Measurements from ENCODE around the gene SEC62. TPM values are rescaled to one million over a fixed set of nuclear protein-coding genes. Genes with fewer than 3 reads are reported as not detected.

Gene SEC62, protein sequence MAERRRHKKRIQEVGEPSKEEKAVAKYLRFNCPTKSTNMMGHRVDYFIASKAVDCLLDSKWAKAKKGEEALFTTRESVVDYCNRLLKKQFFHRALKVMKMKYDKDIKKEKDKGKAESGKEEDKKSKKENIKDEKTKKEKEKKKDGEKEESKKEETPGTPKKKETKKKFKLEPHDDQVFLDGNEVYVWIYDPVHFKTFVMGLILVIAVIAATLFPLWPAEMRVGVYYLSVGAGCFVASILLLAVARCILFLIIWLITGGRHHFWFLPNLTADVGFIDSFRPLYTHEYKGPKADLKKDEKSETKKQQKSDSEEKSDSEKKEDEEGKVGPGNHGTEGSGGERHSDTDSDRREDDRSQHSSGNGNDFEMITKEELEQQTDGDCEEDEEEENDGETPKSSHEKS
- 10 to 100 TPM; 77.1 to 77.4 TPM for total RNA-seq

DNA sequence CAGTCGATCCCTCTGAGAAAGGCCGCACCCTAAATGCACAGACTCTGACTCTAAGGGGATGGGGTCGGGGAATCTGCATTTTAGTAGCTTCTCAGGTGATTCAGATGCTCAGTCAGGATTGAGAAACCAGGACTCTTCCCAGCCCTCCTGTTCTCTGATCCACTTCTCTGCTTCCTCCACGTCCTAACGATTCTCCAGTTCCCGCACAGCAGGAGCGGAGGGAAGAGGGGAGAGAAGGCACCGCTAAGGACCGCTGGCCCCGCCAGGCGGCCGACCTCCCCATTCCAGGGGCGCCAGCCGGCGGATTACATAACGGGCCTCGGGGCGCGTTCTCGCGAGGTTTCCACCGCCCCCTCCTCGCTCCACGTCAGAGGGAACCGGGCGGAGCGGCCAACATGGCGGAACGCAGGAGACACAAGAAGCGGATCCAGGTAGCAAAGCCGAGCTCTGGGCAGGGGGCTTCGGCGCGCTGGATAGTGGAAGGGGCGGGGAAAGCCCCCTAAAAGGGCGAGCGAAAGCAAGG lies at the start of gene SEC62:
SEC62 (plus strand) TSS at position 380 of the 523 bp plus-strand sequence; CDS start at position 396, 16 bp downstream.
- peaks cover 7% of the 10 kb centered on the region for H3K9me3 Mint-ChIP-seq
- H3K27me3 Mint-ChIP-seq: no peaks in the 10 kb centered on the region
- DNase-seq: peak; percentile 95
- peaks cover 14% of the 10 kb centered on the region for H3K36me3 Mint-ChIP-seq
- H3K4me1 Mint-ChIP-seq: peaks cover 31% of the 10 kb centered on the region
- peak; percentile 93 for ATAC-seq (ENCODE audit: low read depth)
- peak within 1 kb of the TSS; percentile 99 for H3K27ac Mint-ChIP-seq
- peak within 1 kb of the TSS; percentile 97 for H3K4me3 Mint-ChIP-seq
- POLR2A ChIA-PET: interaction anchor here (0.7 to 2.5 kb wide), 14 partner anchors 8 to 903 kb away, joined by 3 to 14 read pairs (median 4); partner anchors contain the start of genes GPR160, RPL22L1 and TERC

DNA sequence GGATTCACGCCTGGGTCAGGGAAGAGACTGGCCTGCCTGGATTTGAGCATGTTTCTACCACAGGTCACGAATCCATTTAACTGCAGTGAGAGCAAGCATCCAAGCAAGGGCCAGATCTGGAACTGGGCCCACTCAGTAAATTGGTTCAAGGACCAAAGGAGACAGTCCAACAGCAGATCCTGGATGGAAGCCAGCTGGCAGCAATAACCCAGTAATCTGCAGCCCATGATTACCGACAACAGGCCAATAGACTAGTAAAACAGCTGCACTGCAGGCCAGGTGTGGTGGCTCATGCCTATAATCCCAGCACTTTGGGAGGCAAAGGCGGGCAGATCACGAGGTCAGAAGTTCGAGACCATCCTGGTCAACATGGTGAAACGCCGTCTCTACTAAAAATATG lies 43.4 kb upstream of the SEC62 start:
- ATAC-seq (ENCODE audit: low read depth) (no peak), DNase-seq (no peak)
- no peak overlapping the region for H3K27ac Mint-ChIP-seq
- no peaks in the 10 kb centered on the region for H3K36me3 Mint-ChIP-seq
- no peak overlapping the region for H3K4me3 Mint-ChIP-seq
- POLR2A ChIA-PET: no interaction called here
- H3K4me1 Mint-ChIP-seq: no peaks in the 10 kb centered on the region
- no peaks in the 10 kb centered on the region for H3K9me3 Mint-ChIP-seq
- H3K27me3 Mint-ChIP-seq: no peaks in the 10 kb centered on the region

DNA sequence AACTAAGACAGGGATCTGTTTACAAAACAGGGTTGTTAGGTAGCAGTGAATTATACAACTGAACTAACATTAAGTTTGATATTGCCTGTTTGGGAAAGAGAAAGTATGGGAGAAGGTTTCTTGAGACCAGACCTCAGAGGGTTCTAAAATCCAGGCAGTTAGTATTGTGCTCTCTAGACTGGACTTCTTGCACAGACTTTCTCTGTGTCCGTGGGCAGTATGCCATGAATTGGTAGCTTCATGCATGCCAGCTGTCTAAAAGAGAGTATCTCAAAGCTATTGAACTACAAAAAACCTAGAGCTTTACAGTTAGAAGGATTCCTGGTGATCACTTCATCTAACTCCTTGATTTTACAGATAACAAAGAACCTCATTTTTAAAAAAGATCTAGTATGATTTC lies 42.8 kb upstream of the SEC62 start:
- H3K27ac Mint-ChIP-seq: no peak overlapping the region
- no peaks in the 10 kb centered on the region for H3K4me1 Mint-ChIP-seq
- ATAC-seq (ENCODE audit: low read depth) (no peak), DNase-seq (no peak)
- H3K27me3 Mint-ChIP-seq: no peaks in the 10 kb centered on the region
- H3K4me3 Mint-ChIP-seq: no peak overlapping the region
- no peaks in the 10 kb centered on the region for H3K9me3 Mint-ChIP-seq
- H3K36me3 Mint-ChIP-seq: no peaks in the 10 kb centered on the region
- POLR2A ChIA-PET: no interaction called here

DNA sequence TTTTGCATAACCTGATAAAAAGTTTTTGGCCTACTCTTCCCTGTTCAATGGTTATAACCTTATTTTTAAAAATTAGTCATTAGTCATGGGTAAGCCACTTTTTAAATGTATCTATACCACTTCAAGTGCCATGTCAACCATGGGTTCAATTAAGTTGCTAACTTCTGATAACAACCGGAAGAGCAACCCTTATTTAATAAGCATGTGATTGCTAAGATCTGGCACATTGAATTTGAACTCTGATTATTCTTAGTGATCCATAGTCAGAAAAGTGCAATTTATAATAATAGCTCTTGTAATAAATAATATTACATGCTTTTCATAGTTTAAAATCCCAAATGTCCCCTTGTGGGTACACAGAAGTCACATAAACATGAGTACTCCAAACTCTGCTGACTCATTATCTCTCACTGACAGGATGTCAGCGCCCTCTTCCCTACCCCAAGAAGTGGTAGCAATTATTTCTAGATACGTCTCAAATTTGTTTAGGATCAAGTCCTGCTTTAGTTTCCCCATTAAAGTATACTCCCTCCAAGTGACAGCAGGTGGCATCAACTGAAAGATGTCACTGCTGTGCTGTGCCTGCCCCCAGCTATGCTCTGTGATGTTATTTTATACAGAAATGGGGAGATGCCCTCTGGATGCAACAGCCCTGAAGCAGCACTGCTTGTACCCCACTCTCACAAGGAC lies 36.6 kb upstream of the SEC62 start:
- ATAC-seq (ENCODE audit: low read depth): peak; percentile 45
- no peaks in the 10 kb centered on the region for H3K9me3 Mint-ChIP-seq
- DNase-seq: no peak
- no peaks in the 10 kb centered on the region for H3K36me3 Mint-ChIP-seq
- peaks cover 2% of the 10 kb centered on the region for H3K27me3 Mint-ChIP-seq
- H3K4me3 Mint-ChIP-seq: no peak overlapping the region
- POLR2A ChIA-PET: no interaction called here
- no peak overlapping the region for H3K27ac Mint-ChIP-seq
- H3K4me1 Mint-ChIP-seq: peaks cover 3% of the 10 kb centered on the region

DNA sequence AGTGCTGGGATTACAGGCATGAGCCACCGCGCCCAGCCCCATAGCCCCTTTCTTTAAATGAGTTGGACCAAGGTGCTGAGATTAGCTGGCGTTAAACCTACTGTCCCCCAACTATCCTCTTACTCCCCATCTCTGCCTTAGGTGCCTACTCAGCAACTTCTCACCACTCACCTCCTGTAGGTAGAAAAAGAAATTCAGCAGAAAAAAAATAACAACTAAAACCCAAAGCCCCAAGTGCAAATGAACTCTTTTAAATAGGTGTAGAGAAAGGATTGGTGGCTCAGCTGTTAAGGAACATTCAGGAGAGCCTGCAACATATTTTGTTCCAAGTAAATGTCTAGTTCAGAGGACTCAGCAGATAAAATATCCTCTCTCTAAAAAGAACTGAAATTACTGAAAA lies 35.8 kb upstream of the SEC62 start:
- H3K4me3 Mint-ChIP-seq: no peak overlapping the region
- H3K9me3 Mint-ChIP-seq: no peaks in the 10 kb centered on the region

DNA sequence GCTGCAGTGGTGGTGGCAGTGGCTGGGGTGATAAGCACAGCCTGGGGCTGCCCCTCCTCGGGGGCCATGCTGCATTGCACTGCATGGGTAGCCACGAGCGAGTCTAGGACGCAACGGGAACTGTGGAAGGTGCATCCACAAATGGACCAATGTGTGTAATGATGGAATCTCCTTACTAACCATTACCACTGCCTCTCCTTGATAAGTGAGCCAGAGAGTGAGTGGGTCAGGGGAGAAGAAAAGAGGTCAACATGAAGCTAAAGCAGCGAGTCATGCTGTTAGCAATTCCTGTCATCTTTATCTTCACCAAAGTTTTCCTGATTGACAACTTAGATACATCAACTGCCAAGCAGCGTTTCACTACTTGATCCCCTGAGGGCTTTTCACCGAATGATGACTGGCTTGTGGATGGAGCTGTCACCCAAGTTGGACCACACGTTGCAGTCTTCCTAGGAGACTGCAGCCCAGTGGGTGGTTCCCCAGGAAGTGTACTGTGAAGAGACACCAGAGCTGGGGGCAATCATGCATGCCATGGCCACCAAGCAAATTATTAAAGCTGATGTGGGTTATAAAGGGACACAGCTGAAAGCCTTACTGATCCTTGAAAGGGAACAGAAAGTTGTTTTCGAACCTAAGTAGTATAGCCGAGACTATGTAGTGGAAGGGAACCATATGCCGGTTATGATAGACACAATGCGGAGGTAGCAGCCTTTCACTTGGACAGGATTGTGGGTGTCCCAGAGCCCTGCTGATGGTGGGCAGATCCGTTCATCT lies 34.7 kb upstream of the SEC62 start:
- H3K9me3 Mint-ChIP-seq: no peaks in the 10 kb centered on the region
- H3K36me3 Mint-ChIP-seq: no peaks in the 10 kb centered on the region
- POLR2A ChIA-PET: interaction anchor here (1.1 kb wide), 1 partner anchor 35 kb away, joined by 3 read pairs; the partner anchor contains the start of gene SEC62
- DNase-seq: no peak
- ATAC-seq (ENCODE audit: low read depth): no peak
- H3K27me3 Mint-ChIP-seq: peaks cover 8% of the 10 kb centered on the region
- H3K4me1 Mint-ChIP-seq: peaks cover 3% of the 10 kb centered on the region
- H3K4me3 Mint-ChIP-seq: no peak overlapping the region
- H3K27ac Mint-ChIP-seq: no peak overlapping the region

More for the DNA sequence above, 35.8 kb upstream of the SEC62 start:
- H3K27ac Mint-ChIP-seq: no peak overlapping the region
- H3K27me3 Mint-ChIP-seq: peaks cover 6% of the 10 kb centered on the region
- no peaks in the 10 kb centered on the region for H3K36me3 Mint-ChIP-seq
- peaks cover 3% of the 10 kb centered on the region for H3K4me1 Mint-ChIP-seq
- DNase-seq (no peak), ATAC-seq (ENCODE audit: low read depth) (no peak)
- POLR2A ChIA-PET: no interaction called here

DNA sequence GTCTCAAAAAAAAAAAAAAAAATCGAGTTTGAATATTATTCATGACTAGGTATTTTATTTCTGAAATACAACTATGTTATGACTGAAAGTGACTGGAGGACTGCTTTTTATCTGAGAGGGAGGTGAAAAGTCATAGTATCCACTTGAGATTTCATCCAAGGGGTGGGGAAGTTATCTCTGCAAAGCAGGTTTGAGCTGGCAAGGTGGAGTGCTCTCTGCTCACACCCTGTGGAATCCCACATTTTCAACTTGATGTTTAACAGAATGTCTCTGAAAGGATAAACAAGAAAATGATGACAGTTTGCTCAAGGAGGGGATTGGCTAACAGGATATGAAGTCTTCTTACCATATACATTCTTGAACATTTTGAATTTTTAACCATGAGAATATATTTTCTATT lies 27.3 kb upstream of the SEC62 start:
- Mint-ChIP-seq H3K27me3 (peaks cover 15% of the 10 kb centered on the region), H3K9me3 (peaks cover 2% of the 10 kb centered on the region), H3K4me1 (peaks cover 6% of the 10 kb centered on the region), H3K27ac (no peak overlapping the region), H3K4me3 (no peak overlapping the region), H3K36me3 (no peaks in the 10 kb centered on the region)
- ATAC-seq (ENCODE audit: low read depth) (no peak), DNase-seq (no peak)
- POLR2A ChIA-PET: no interaction called here

DNA sequence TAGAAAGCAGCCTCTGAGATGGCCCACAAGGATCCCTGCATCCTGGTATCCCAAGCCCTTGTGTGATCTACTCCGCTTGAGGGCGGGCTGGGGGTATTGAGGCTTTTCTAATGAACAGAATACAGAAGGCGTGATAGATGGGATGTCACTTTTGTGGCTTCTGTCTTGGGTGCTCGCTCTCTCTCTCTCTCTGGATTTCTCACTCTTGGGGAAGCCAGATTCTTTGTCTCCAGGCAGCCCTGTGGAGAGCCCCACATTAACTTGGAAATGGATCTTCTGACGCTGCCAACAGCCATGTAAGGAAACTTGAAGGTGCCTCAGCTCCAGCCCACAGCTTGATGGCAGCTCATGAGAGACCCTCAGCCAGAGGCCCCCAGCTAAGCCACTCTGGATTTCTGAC lies 26.9 kb upstream of the SEC62 start:
- no peak for ATAC-seq (ENCODE audit: low read depth)
- POLR2A ChIA-PET: no interaction called here
- no peak overlapping the region for H3K4me3 Mint-ChIP-seq
- no peaks in the 10 kb centered on the region for H3K36me3 Mint-ChIP-seq
- H3K9me3 Mint-ChIP-seq: peaks cover 2% of the 10 kb centered on the region
- DNase-seq: no peak
- H3K27me3 Mint-ChIP-seq: peaks cover 15% of the 10 kb centered on the region
- H3K27ac Mint-ChIP-seq: no peak overlapping the region
- H3K4me1 Mint-ChIP-seq: peaks cover 6% of the 10 kb centered on the region

DNA sequence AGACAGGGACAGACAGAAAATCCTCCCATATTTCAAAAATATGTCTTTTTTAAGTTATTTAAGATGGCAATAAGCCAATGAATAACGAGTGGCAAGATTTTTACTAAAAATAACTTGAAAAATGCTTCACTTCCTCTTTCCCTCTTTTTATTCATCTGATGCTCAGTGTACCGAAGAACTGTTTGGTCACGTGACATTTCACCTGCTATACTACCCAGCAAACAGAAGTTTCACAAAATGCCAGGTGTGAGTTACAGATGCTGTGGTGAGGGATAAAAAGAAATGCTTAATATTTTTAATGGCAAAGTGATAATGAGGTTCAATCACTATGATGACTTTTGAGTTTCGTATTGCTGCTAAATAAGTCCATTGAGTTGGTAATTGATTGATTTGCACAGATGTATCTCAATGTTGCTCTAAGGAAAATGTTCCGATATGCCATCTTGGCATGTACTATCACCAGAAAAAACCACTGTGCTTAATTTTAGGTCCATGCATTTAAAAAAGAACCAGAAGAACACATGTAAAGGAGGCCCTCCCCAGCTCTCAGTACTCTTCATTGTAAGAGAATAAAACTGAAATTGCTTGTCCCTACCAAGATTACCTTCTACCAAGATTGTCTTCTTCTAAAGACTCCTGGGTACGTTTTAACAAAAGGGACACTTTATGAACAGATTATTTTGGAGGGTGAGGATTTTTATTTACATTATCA lies 26.0 kb upstream of the SEC62 start:
- ATAC-seq (ENCODE audit: low read depth) (no peak), DNase-seq (no peak)
- Mint-ChIP-seq H3K36me3 (no peaks in the 10 kb centered on the region), H3K27me3 (peaks cover 8% of the 10 kb centered on the region), H3K27ac (no peak overlapping the region), H3K9me3 (peaks cover 2% of the 10 kb centered on the region), H3K4me1 (peaks cover 12% of the 10 kb centered on the region), H3K4me3 (no peak overlapping the region)
- POLR2A ChIA-PET: no interaction called here

DNA sequence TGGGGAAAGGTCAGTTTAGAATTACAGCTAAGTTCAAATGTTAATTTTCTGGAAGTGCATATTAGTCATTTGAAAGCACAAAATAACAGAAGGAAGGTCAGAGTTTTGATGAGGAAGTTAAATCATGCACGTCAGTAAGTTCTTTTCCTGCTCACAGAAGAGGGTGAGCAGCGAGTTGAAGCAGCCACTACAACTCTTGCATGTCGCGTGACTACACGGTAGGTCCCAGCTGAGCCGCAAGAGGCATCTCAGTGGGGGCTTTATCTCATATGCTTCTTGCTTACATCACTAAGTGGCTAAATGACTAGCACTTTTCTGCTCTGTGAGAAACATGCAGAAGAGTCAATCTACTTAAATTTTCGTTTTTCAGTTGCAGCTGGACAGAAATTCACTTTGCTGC lies 21.3 kb upstream of the SEC62 start:
- Mint-ChIP-seq H3K4me3 (peak overlapping the region; percentile 53), H3K27me3 (peaks cover 7% of the 10 kb centered on the region), H3K4me1 (peaks cover 13% of the 10 kb centered on the region), H3K9me3 (peaks cover 2% of the 10 kb centered on the region), H3K27ac (peak overlapping the region; percentile 73), H3K36me3 (no peaks in the 10 kb centered on the region)
- ATAC-seq (ENCODE audit: low read depth): peak; percentile 93
- POLR2A ChIA-PET: interaction anchor here (0.6 kb wide), 2 partner anchors 173 to 235 kb away, joined by 3 to 4 read pairs; no protein-coding TSS in a partner anchor
- no peak for DNase-seq

DNA sequence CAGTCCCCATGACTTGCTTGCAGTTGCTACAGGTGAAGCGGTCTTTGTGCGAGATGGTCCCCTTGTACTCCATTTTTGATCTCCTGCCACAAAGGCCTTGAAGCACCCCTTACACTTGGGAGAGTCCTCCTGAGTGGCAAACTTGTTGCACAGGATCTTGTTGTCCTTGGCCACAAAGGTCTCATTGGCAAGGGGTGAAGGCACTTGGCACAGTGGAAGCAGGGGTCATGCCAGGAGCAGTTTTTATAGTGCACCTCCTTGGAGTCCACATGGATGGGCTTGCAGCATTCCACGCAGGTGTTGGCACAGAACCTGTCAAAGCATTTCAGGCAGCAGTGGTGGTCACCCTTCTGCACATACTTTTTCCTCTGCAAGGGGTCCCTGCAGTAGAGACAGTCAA lies 20.3 kb upstream of the SEC62 start:
- Mint-ChIP-seq H3K36me3 (no peaks in the 10 kb centered on the region), H3K27me3 (peaks cover 4% of the 10 kb centered on the region), H3K27ac (no peak overlapping the region), H3K4me3 (no peak overlapping the region), H3K4me1 (peaks cover 8% of the 10 kb centered on the region), H3K9me3 (peaks cover 2% of the 10 kb centered on the region)
- ATAC-seq (ENCODE audit: low read depth) (no peak), DNase-seq (no peak)
- POLR2A ChIA-PET: no interaction called here

DNA sequence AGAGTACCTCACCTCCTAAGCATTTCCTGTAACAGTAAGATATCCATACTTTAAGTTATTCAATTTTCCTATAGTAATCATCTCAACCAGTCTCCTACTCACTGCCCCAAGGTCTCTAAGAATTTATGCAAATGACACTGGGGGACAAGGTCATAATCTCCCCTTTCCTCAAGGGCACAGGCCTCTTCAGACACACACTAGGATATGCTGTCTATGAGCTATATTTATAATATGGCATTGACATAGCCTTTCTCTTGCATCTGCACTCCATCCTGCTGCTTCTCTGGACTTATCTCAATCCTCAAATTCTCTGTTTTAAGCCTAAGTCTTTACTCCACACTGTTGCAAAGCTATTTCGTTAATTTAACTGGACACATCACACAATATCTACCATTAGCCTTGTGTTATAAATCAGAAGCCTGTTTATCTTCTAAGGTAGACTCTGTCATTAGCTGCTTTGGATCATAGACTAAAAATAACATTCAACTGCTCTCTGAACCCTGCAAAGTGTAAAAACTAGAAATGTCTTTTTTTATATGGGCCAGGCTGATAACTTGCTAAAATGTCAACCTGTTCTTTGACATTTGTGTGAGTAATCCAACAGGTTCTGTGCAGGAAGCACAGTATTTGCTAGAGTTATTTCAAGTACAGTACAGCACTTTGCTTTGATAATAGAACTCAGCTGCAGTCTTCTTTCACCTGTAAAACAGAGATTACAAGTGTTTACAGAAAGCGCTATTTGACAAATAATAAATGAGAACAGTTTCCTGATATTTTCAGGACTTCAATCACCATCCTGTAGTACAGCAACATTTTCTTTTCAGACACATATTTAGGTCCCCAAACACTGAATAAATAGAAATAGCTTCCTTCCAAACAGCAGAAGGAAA lies 17.8 kb upstream of the SEC62 start:
- Mint-ChIP-seq H3K4me1 (peaks cover 8% of the 10 kb centered on the region), H3K36me3 (no peaks in the 10 kb centered on the region), H3K27ac (no peak overlapping the region), H3K27me3 (peaks cover 4% of the 10 kb centered on the region), H3K9me3 (no peaks in the 10 kb centered on the region), H3K4me3 (no peak overlapping the region)
- DNase-seq (no peak), ATAC-seq (ENCODE audit: low read depth) (no peak)
- POLR2A ChIA-PET: interaction anchor here (1.5 kb wide), 1 partner anchor 10 kb away, joined by 3 read pairs; no protein-coding TSS in a partner anchor

All from activated naive CD8-positive, alpha-beta T cell treated with anti-CD3 and anti-CD28 coated beads, Interleukin-2, amount 10 ng/mL, durations not matched to agents 7 days and 5 days (primary cell).